HCT116 (cell line): ENCODE results near the gene TACC2. TPM values are rescaled to one million over a fixed set of nuclear protein-coding genes. Genes with fewer than 3 reads are reported as not detected.

Experiments used
- ATAC-seq: fragments of 200-7000 bp; cut with Tn5 transposase; 2 replicates; pipeline ENCODE4 v1.9.1; 2020; ENCODE audit warnings: mild to moderate bottlenecking, moderate library complexity
- BruUV-seq: library from RNA; stranded (reverse); fragments of 400-500 nt; replicated peaks from 2 replicates; lab custom pipeline; 2021; lab: Mats Ljungman, UMichigan
- CTCF ChIA-PET: fragments of 300-600 bp; sonication (Branson Sonifier 250); formaldehyde crosslinking; loops from one replicate; lab custom pipeline; 2021; ENCODE audit warnings: antibody characterized with exemption; lab: Charles Lee
- POLR2A ChIA-PET: fragments of 300-600, 350-600 bp; sonication (Branson Sonifier 250); formaldehyde crosslinking; loops from one replicate; lab custom pipeline; 2021; ENCODE audit warnings: antibody characterized with exemption; lab: Charles Lee
- RAD21 ChIA-PET, 2 experiments: fragments of 300-600 bp; sonication (Branson Sonifier 250); formaldehyde crosslinking; loops; one replicate each; lab custom pipeline; 2023; ENCODE audit warnings: low total read pairs in 2 of 2; ENCODE audit not compliant: uncharacterized antibody in 2 of 2, unreplicated experiment in 2 of 2, low non-redundant PET in 1 of 2; lab: Charles Lee
- DNase-seq: peaks from one replicate; pipeline ENCODE4 v3.0.0-alpha.2; 2010; ENCODE audit warnings: low read depth, low spot score
- H2AFZ ChIP-seq: fragments of 200-600 bp; shearing (Covaris generic), sonication (generic); 2 replicates; pipeline ENCODE4 v1.6.1; 2017; ENCODE audit warnings: low read depth, mixed run types, mixed read lengths, antibody characterized with exemption, low read length; ENCODE audit not compliant: poor library complexity, severe bottlenecking
- H3K27ac ChIP-seq: 2 replicates; pipeline ENCODE4 v1.5.1; 2012; ENCODE audit warnings: low read depth, low read length
- H3K27me3 ChIP-seq: fragments of 200-600 bp; sonication (generic); 2 replicates; pipeline ENCODE4 v1.6.1; 2016; ENCODE audit warnings: mixed run types, low read length, mixed read lengths; ENCODE audit not compliant: insufficient read depth
- H3K36me3 ChIP-seq, 2 experiments: fragments of 200-500 bp in 1 of 2; fragments of 200-600 bp in 1 of 2; sonication (Bioruptor generic) in 1 of 2; sonication (generic) in 1 of 2; 2 replicates each; pipeline versions ENCODE4 v1.5.1 to v1.6.1; 2014 to 2016; ENCODE audit warnings: low read length in 2 of 2, inconsistent platforms in 1 of 2, mixed read lengths in 1 of 2, mixed run types in 1 of 2; ENCODE audit not compliant: insufficient read depth in 2 of 2, control insufficient read depth in 1 of 2
- H3K4me1 ChIP-seq, 2 experiments: fragments of 200-600 bp in 1 of 2; sonication (generic) in 1 of 2; 2 replicates each; pipeline versions ENCODE4 v1.5.1 to v1.6.1; 2012 to 2017; ENCODE audit warnings: low read length in 2 of 2, inconsistent platforms in 1 of 2, mild to moderate bottlenecking in 1 of 2, mixed read lengths in 1 of 2, mixed run types in 1 of 2, moderate library complexity in 1 of 2; ENCODE audit not compliant: insufficient read depth in 2 of 2, control insufficient read depth in 1 of 2
- H3K4me2 ChIP-seq: fragments of 200-600 bp; sonication (generic); 2 replicates; pipeline ENCODE4 v1.6.1; 2017; ENCODE audit warnings: mixed run types, low read length, mixed read lengths
- H3K4me3 ChIP-seq, 2 experiments: fragments of 200-600 bp in 1 of 2; sonication (generic) in 1 of 2; replicated peaks in 1 of 2; 2 replicates each; pipeline ENCODE4 v1.5.1; 2011 to 2016; ENCODE audit warnings: low read length in 2 of 2, control low read depth in 1 of 2, low read depth in 1 of 2, mild to moderate bottlenecking in 1 of 2, mixed read lengths in 1 of 2, mixed run types in 1 of 2
- H3K79me2 ChIP-seq: fragments of 200-600 bp; sonication (generic); 2 replicates; pipeline ENCODE4 v1.6.1; 2017; ENCODE audit warnings: mild to moderate bottlenecking, mixed run types, low read length, moderate library complexity, mixed read lengths; ENCODE audit not compliant: insufficient read depth
- H3K9ac ChIP-seq: fragments of 200-600 bp; sonication (generic); 2 replicates; pipeline ENCODE4 v1.6.1; 2016; ENCODE audit warnings: low read length, mixed read lengths
- H3K9me2 ChIP-seq: fragments of 200-600 bp; sonication (generic), shearing (Covaris generic); 2 replicates; pipeline ENCODE4 v1.6.1; 2017; ENCODE audit warnings: mixed run types, mild to moderate bottlenecking, moderate library complexity; ENCODE audit not compliant: insufficient read depth
- H3K9me3 ChIP-seq, 2 experiments: fragments of 200-500 bp in 1 of 2; fragments of 200-600 bp in 1 of 2; sonication (Bioruptor generic) in 1 of 2; sonication (generic) in 1 of 2; 2 replicates each; pipeline ENCODE4 v1.6.1; 2014 to 2017; ENCODE audit warnings: low read length in 2 of 2, mixed read lengths in 2 of 2, inconsistent platforms in 1 of 2, low read depth in 1 of 2, mild to moderate bottlenecking in 1 of 2, mixed run types in 1 of 2, moderate library complexity in 1 of 2; ENCODE audit not compliant: control insufficient read depth in 1 of 2, insufficient read depth in 1 of 2
- H4K20me1 ChIP-seq: fragments of 200-600 bp; sonication (generic), shearing (Covaris generic); 2 replicates; pipeline ENCODE4 v1.6.1; 2017; ENCODE audit warnings: mixed run types, mild to moderate bottlenecking, moderate library complexity; ENCODE audit not compliant: insufficient read depth
- CEBPB ChIP-seq: IDR thresholded peaks from 2 replicates; pipeline ENCODE4 v1.6.1; 2012; ENCODE audit warnings: low read depth
- FOSL1 ChIP-seq: IDR thresholded peaks from 2 replicates; pipeline ENCODE4 v1.6.1; 2012; ENCODE audit warnings: low read depth
- POLR2A ChIP-seq: IDR thresholded peaks from 2 replicates; pipeline ENCODE4 v1.7.0; 2011; ENCODE audit warnings: borderline replicate concordance; ENCODE audit not compliant: insufficient read depth, insufficient read length; ENCODE audit errors: extremely low read depth
- intact Hi-C: fragments of 100-400 bp; cut with micrococcal nuclease; formaldehyde crosslinking; loops from 2 replicates; pipeline ENCODE4 v1.10.0; 2022
- total RNA-seq: library from RNA; stranded (reverse); gene quantifications from one replicate; pipeline ENCODE4 v1.2.1, GENCODE V29; 2021; ENCODE audit not compliant: unreplicated experiment
- TF ChIP-seq, protein P1 (sequence below): IDR thresholded peaks from 2 replicates; pipeline ENCODE4 v1.6.1; 2012; ENCODE audit warnings: low read depth
- TF ChIP-seq, protein P2 (sequence below): IDR thresholded peaks from 2 replicates; pipeline ENCODE4 v1.6.1; 2012
- TF ChIP-seq, protein P3 (sequence below): IDR thresholded peaks from 2 replicates; pipeline ENCODE4 v1.6.1; 2012

The TACC2 gene
- total RNA-seq, 1 experiment from 2014 or later: 38.6 TPM

DNA sequence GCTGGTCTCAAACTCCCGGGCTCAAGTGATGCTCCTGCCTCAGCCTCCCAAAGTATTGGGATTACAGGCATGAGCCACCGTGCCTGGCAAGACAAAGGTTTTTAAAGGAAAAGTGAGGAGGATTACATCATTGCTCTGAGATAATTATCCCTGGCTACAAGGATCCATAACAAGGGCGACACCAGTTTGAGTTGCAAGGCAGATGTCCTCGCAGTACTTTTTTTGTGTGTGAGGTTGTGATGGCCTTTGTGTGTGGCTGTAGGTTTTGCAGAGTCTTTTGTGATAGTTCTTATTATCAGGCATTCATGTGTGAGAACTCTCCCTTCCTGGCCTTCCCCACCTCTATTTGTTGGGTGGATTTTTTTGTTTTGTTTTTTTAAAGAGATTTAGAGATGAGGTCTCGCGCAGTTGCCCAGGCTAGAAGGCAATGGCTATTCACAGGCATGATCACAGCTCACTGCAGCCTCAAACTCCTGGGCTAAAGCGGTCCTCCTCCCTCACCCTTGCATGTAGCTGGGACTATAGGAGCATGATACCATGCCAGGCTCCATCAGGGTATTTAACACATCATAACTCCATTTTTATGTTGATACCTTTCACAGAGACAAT is 292.2 kb downstream of the TACC2 start:
- no peaks in the 10 kb centered on the region for H4K20me1 ChIP-seq
- TF ChIP-seq CEBPB (no peak), FOSL1 (no peak), POLR2A (no peak)
- TF ChIP-seq, protein P1, sequence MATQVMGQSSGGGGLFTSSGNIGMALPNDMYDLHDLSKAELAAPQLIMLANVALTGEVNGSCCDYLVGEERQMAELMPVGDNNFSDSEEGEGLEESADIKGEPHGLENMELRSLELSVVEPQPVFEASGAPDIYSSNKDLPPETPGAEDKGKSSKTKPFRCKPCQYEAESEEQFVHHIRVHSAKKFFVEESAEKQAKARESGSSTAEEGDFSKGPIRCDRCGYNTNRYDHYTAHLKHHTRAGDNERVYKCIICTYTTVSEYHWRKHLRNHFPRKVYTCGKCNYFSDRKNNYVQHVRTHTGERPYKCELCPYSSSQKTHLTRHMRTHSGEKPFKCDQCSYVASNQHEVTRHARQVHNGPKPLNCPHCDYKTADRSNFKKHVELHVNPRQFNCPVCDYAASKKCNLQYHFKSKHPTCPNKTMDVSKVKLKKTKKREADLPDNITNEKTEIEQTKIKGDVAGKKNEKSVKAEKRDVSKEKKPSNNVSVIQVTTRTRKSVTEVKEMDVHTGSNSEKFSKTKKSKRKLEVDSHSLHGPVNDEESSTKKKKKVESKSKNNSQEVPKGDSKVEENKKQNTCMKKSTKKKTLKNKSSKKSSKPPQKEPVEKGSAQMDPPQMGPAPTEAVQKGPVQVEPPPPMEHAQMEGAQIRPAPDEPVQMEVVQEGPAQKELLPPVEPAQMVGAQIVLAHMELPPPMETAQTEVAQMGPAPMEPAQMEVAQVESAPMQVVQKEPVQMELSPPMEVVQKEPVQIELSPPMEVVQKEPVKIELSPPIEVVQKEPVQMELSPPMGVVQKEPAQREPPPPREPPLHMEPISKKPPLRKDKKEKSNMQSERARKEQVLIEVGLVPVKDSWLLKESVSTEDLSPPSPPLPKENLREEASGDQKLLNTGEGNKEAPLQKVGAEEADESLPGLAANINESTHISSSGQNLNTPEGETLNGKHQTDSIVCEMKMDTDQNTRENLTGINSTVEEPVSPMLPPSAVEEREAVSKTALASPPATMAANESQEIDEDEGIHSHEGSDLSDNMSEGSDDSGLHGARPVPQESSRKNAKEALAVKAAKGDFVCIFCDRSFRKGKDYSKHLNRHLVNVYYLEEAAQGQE: no peak
- TF ChIP-seq, protein P2, sequence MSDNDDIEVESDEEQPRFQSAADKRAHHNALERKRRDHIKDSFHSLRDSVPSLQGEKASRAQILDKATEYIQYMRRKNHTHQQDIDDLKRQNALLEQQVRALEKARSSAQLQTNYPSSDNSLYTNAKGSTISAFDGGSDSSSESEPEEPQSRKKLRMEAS: no peak
- TF ChIP-seq, protein P3, sequence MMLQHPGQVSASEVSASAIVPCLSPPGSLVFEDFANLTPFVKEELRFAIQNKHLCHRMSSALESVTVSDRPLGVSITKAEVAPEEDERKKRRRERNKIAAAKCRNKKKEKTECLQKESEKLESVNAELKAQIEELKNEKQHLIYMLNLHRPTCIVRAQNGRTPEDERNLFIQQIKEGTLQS: no peak
- no peak overlapping the region for H3K9ac ChIP-seq
- POLR2A ChIA-PET: no interaction called here
- RAD21 ChIA-PET: no interaction called here
- no peak for ATAC-seq
- peaks cover 3 to 15% of the 10 kb centered on the region in 2 experiments; a peak in 3 of 4 replicates for H3K4me1 ChIP-seq
- no peaks in the 10 kb centered on the region for H3K27me3 ChIP-seq
- H3K9me2 ChIP-seq: no peaks in the 10 kb centered on the region
- H3K4me3 ChIP-seq: no peak overlapping the region
- BruUV-seq: no TSS peak
- CTCF ChIA-PET: interaction anchor here (2.2 kb wide), 1 partner anchor 285 kb away, joined by 39 read pairs; no protein-coding TSS in a partner anchor
- no peak for DNase-seq
- no peak overlapping the region for H3K4me2 ChIP-seq
- H3K27ac ChIP-seq: no peak overlapping the region
- intact Hi-C loops: no loop called here
- H3K36me3 ChIP-seq: no peaks in the 10 kb centered on the region
- no peaks in the 10 kb centered on the region for H3K9me3 ChIP-seq
- H2AFZ ChIP-seq: no peak overlapping the region
- H3K79me2 ChIP-seq: no peaks in the 10 kb centered on the region
